H1 (cell line): Measurements from ENCODE around the gene TAS2R42.

Source experiments
- EP300 ChIP-seq, 2 experiments: IDR thresholded peaks; 1 replicate in 1 of 2; 2 replicates in 1 of 2; pipeline ENCODE4 v1.6.1; 2011 to 2012; ENCODE audit warnings: low read depth in 2 of 2, low read length in 2 of 2, mild to moderate bottlenecking in 2 of 2, borderline replicate concordance in 1 of 2, inconsistent platforms in 1 of 2, moderate library complexity in 1 of 2
- EZH2 ChIP-seq: fragments of 200-600 bp; sonication (generic); IDR thresholded peaks from 2 replicates; pipeline ENCODE4 v1.7.1; 2012; ENCODE audit warnings: low read depth, mild to moderate bottlenecking, moderate library complexity, low read length, inconsistent platforms; ENCODE audit not compliant: severe bottlenecking
- MAFK ChIP-seq: IDR thresholded peaks from 2 replicates; pipeline ENCODE4 v1.6.1; 2012; ENCODE audit warnings: low read depth, mild to moderate bottlenecking, improper control_type of control experiment, low read length
- POLR2A ChIP-seq, 2 experiments: IDR thresholded peaks; 1 replicate in 1 of 2; 2 replicates in 1 of 2; pipeline ENCODE4 v1.6.1; 2011; ENCODE audit warnings: low read depth in 2 of 2, low read length in 2 of 2, mild to moderate bottlenecking in 2 of 2; ENCODE audit errors: control extremely low read depth in 1 of 2
- POLR2AphosphoS5 ChIP-seq: IDR thresholded peaks from 2 replicates; pipeline ENCODE4 v1.6.1; 2011; ENCODE audit warnings: low read depth, low read length
- RBBP5 ChIP-seq: IDR thresholded peaks from 2 replicates; pipeline ENCODE4 v1.7.1; 2012; ENCODE audit warnings: low read depth, mild to moderate bottlenecking, inconsistent platforms, low read length, moderate library complexity, borderline replicate concordance
- SIN3A ChIP-seq, 2 experiments: IDR thresholded peaks in 1 of 2; conservative IDR thresholded peaks in 1 of 2; 2 replicates each; pipeline ENCODE4 v1.6.1; 2011 to 2012; ENCODE audit warnings: low read length in 2 of 2, improper control_type of control experiment in 1 of 2, low read depth in 1 of 2, mild to moderate bottlenecking in 1 of 2
- TAF1 ChIP-seq: IDR thresholded peaks from 2 replicates; pipeline ENCODE4 v1.6.1; 2011; ENCODE audit warnings: mild to moderate bottlenecking, low read depth, low read length
- TF ChIP-seq, protein P1 (sequence below), 3 experiments: IDR thresholded peaks; 1 replicate in 2 of 3; 2 replicates in 1 of 3; pipeline versions ENCODE4 v1.5.1 to v1.6.1; 2011; ENCODE audit warnings: low read length in 3 of 3, mild to moderate bottlenecking in 3 of 3, inconsistent platforms in 2 of 3, low read depth in 1 of 3, moderate library complexity in 1 of 3; ENCODE audit not compliant: insufficient read depth in 1 of 3; ENCODE audit errors: control extremely low read depth in 1 of 3

DNA sequence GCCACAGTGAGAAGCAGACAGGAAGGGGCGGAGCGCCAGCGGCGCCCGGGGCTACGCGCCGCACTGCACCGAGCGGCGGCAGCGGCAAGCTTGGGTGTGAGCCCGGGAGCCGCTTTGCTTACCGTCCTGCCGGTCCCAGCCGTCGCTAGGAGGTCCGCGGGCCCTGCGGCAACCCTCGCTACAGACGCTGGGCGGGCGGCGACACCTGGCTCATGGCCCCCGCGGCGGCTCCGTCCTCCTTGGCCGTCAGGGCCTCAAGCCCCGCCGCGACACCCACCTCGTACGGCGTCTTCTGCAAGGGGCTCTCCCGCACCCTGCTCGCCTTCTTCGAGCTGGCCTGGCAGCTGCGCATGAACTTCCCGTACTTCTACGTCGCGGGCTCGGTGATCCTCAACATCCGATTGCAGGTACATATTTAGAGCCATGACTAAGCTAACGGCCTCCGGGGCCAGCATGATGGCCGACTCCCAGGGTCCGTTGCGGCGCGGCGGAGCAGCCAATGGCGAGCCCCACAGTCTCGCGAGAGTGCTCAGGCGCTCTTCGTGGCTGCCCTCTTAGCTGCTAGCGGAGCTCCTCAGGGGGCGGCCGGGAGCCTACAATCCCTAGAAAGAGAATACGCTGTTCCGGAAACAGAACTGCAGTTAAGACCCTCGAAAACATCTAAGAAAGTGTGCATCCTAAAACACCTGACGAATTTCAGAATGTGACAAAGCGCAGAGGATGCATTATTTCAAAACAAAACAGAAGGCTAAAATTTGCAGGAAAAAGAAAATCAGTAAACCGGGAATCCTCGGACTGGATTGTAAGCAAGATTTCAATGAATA lies 15.4 kb downstream of the TAS2R42 start, which contains the start of gene SMIM10L1:
- TF ChIP-seq RBBP5 (peak; percentile 95; the same call in 1 of the 2 replicates), POLR2AphosphoS5 (peak; percentile 93), POLR2A (IDR thresholded peaks at IDR 0.05; ENCODE audit: control extremely low read depth in 1 of 2, low read depth in 2 of 2, low read length in 2 of 2) (peak; percentile 82 to 96), TAF1 (peak; percentile 84), EP300 (IDR thresholded peaks at IDR 0.05; ENCODE audit: borderline replicate concordance in 1 of 2, low read depth in 2 of 2, low read length in 2 of 2) (no peak), EZH2 (no peak), MAFK (peak; percentile 10; the same call in 1 of the 2 replicates), SIN3A (conservative IDR thresholded peaks at IDR 0.05 in 1 of 2, IDR thresholded peaks at IDR 0.05 in 1 of 2; ENCODE audit: low read depth in 1 of 2, low read length in 2 of 2) (no peak; a peak in 1 of 4 replicates)
- TF ChIP-seq, protein P1, sequence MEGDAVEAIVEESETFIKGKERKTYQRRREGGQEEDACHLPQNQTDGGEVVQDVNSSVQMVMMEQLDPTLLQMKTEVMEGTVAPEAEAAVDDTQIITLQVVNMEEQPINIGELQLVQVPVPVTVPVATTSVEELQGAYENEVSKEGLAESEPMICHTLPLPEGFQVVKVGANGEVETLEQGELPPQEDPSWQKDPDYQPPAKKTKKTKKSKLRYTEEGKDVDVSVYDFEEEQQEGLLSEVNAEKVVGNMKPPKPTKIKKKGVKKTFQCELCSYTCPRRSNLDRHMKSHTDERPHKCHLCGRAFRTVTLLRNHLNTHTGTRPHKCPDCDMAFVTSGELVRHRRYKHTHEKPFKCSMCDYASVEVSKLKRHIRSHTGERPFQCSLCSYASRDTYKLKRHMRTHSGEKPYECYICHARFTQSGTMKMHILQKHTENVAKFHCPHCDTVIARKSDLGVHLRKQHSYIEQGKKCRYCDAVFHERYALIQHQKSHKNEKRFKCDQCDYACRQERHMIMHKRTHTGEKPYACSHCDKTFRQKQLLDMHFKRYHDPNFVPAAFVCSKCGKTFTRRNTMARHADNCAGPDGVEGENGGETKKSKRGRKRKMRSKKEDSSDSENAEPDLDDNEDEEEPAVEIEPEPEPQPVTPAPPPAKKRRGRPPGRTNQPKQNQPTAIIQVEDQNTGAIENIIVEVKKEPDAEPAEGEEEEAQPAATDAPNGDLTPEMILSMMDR (IDR thresholded peaks at IDR 0.05; ENCODE audit: control extremely low read depth in 1 of 3, insufficient read depth in 1 of 3, low read depth in 1 of 3, low read length in 3 of 3): no peak
